WI38 (cell line): ENCODE data around the gene IGLL5.
"Not testable (repeated sequence)": the region's sequence is repeated elsewhere in the genome, so short reads cannot be mapped to it uniquely, and the experiment has no call there.

Experiments used
- H3K4me3 ChIP-seq: 2 replicates; pipeline ENCODE4 v1.5.1; 2011; ENCODE audit warnings: low read depth, mild to moderate bottlenecking, control low read depth, low read length
- TF ChIP-seq, protein P1 (sequence below): IDR thresholded peaks from 2 replicates; pipeline ENCODE4 v1.5.1; 2012; ENCODE audit warnings: low read depth, mild to moderate bottlenecking, control low read depth, low read length

Gene IGLL5

DNA sequence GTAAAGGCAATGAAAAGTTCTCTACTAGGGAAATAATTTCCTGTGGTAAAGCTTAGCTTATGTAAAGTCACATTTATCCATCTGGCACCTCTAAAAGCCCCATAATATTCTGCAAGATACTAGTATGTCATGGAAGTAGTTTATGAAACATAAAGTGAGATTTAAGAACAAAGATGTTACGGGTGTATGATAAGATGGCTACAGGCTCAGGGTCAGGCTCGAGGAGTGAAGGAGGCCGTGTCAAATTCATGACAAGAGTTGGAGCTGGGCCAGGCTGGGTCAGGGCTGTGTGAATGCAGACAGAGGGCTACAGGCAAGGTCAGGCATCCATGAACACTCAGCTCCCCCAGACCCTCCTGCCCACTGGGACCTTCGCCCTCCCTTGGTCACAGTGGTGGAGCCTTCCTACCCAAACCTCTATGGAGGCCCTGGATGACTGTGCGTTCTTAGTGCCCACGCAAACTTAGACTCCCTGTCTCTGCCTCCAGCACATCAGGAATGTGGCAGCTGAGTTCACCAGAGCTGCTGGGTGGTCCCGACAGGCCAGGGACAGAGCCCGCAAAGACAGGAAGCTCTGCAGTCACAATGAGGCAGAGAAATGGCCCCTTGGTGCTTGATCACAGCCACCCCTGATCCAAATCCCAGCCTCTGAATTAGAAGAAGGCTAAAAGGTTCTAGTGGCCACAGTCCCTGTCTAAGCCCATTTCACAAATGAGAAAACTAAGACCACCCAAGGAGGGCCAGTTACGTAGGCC is 14.8 kb downstream of the IGLL5 start:
- TF ChIP-seq, protein P1, sequence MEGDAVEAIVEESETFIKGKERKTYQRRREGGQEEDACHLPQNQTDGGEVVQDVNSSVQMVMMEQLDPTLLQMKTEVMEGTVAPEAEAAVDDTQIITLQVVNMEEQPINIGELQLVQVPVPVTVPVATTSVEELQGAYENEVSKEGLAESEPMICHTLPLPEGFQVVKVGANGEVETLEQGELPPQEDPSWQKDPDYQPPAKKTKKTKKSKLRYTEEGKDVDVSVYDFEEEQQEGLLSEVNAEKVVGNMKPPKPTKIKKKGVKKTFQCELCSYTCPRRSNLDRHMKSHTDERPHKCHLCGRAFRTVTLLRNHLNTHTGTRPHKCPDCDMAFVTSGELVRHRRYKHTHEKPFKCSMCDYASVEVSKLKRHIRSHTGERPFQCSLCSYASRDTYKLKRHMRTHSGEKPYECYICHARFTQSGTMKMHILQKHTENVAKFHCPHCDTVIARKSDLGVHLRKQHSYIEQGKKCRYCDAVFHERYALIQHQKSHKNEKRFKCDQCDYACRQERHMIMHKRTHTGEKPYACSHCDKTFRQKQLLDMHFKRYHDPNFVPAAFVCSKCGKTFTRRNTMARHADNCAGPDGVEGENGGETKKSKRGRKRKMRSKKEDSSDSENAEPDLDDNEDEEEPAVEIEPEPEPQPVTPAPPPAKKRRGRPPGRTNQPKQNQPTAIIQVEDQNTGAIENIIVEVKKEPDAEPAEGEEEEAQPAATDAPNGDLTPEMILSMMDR: no peak
- no peak overlapping the region for H3K4me3 ChIP-seq

DNA sequence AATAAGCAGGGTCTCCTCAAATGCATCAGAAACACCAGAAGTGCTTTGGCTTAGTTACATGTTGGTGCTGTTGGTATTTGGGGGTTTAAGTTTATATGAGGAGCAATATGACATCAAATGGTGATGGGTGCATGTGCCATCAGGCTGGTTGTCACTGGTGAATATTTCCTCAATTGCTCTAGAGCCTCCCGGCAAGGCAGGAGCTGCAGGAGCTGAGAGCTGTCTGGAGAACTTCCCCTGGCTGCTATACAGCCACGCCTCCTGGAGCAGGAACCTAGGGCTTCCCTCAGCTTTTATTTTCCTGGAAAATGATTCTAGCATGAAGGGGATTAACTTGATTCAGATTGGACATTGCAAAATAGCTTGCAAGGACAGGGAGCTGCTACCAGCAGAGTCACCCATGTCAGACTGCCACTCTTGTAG is 15.8 kb downstream of the IGLL5 start:
- H3K4me3 ChIP-seq: no peak overlapping the region
- TF ChIP-seq, protein P1: no peak

DNA sequence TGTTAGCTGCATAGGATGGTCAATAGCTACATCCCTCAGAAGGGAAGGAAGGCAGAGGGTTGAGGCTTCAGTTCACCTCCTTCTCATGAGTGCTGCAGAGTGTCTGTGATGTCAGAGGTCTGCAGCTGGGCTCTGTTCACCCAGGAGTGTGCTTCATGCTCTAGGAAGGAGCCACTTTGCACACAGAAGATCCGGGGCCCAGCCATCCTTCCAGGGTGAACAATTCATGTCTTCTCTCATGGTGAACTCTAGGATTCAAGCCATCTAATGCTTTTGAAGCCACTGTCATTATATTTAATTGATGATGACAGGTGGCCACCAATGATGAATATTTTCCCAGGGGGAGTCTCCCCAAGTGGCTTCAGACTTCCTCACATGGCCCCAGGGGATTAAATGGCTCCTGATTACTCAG is 16.2 kb downstream of the IGLL5 start:
- H3K4me3 ChIP-seq: not testable (repeated sequence)

DNA sequence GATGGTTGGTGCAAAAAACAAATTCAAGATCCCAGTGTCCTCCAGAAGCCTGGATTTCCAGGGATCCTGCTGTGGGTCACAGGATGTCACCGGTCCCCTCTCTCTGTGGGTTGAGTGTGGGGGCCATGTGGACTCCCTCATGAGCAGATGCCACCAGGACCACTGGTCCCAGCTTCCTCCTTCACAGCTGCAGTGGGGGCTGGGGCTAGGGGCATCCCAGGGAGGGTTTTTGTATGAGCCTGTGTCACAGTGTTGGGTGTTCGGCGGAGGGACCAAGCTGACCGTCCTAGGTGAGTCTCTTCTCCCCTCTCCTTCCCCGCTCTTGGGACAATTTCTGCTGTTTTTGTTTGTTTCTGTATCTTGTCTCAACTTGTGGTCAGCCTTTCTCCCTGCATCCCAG is 17.1 kb downstream of the IGLL5 start:
- H3K4me3 ChIP-seq: not testable (repeated sequence)

DNA sequence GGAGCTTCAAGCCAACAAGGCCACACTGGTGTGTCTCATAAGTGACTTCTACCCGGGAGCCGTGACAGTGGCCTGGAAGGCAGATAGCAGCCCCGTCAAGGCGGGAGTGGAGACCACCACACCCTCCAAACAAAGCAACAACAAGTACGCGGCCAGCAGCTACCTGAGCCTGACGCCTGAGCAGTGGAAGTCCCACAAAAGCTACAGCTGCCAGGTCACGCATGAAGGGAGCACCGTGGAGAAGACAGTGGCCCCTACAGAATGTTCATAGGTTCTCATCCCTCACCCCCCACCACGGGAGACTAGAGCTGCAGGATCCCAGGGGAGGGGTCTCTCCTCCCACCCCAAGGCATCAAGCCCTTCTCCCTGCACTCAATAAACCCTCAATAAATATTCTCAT is 18.8 kb downstream of the IGLL5 start:
- not testable (repeated sequence) for H3K4me3 ChIP-seq

DNA sequence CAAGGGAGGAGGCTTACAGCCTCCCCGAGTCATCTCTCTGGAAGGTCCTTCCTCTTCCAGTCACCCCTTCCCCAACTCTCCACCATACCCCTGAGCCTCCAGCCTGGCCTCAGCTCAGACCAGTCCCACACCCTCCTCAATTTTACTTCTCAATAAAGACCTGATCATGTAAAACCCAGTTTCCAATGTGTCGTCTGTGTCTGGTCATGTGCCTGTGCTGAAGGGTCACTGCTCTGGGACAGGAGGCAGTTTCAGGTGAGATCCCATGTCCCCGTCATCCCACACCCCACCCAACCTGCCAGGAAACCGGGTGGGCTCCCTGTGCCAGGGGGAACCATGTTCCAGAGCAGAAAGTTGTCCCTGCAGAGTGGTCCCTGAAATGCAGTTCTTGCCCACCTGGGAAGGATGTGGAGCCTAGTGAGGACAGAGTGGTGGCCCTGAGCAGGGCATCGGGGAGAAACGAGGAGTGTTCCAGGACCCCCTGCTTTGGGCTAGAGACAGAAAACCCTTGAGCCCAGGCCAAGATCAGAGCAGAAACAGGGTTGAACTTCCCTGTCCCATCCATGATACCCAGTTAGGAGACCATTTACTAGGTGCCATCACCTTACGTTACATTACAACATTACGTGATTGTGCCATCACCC is 19.4 kb downstream of the IGLL5 start:
- no peak overlapping the region for H3K4me3 ChIP-seq
- TF ChIP-seq, protein P1: no peak

DNA sequence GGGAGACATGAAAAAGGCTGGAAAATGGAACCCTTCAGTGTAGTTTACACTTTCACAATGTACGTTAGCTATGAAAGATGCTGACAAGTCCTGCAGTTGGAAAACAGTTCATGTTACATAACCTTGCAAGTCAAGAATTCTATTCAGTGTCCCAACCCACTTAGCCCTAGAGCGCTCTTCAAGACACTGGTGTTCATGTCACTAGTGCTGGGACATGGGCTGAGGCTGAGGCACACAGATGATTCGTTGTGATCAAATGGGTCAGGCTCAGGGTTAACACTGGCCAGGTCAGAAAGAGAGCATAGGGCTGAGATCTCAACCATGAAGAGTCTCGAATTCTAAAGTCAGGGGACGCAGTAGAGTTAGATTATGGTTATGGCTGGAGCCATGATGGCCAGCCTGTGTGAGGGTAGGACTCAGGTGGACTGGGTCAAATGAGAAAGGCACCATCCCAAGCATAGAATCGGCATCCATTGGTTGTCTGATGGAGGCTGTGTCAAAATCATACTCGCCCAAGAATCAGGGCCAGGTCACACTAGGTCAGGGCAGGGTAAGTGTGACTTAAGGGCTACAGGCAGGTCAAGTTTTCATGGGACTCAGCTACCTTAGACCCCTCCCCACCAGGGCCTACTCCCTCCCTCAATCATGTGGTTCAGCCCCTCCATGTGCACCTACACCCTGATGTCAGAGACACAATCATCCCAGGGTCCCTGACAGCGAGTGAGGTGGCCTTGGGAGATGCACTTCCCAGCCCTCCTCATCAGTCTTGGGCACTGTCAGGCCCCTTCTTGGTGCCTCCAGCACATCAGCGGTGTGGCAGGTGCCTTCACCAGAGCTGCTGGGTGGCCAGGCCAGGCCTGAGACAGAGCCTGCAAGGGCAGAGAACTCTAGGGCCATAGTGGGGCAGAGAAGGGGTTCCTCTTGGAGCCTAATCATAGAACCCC is 20.2 kb downstream of the IGLL5 start:
- TF ChIP-seq, protein P1: no peak
- no peak overlapping the region for H3K4me3 ChIP-seq

DNA sequence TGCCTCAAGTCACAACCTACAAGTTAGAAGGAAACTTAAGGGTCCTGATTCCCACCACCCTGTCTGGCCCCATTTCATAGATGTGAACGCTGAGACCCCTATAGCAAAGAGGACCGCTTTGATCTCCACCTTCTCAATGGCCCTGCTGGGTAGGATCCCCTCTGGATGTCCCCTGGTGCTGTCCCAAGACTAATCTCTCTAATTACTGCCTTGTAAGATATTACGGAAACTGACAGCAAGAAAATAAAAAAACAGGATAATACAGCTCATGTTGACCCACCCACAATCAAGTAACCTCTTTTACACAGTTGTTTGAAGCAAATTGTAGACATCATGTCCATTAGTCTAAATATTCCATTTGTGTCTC is 20.9 kb downstream of the IGLL5 start:
- TF ChIP-seq, protein P1: no peak
- no peak overlapping the region for H3K4me3 ChIP-seq
